Stomach (tissue), 4 donors: ENCODE results near the gene RPH3AL.

Experiments used
- CTCF ChIP-seq, 7 experiments: fragments of 450-650 bp in 4 of 7; fragments of 200-600 bp in 3 of 7; sonication (generic) in 3 of 7; IDR thresholded peaks; one replicate each; pipeline ENCODE4 v1.5.1; 2016 to 2019; ENCODE audit warnings: antibody characterized with exemption in 7 of 7, control low read depth in 2 of 7, mild to moderate bottlenecking in 1 of 7
- POLR2A ChIP-seq, 4 donors: fragments of 450-650 bp; IDR thresholded peaks; one replicate each; pipeline ENCODE4 v1.6.1; 2016; ENCODE audit warnings: antibody characterized with exemption in 4 of 4, control low read depth in 2 of 4, mild to moderate bottlenecking in 1 of 4, moderate library complexity in 1 of 4
- POLR2AphosphoS5 ChIP-seq, 3 donors: sonication (generic); formaldehyde crosslinking; IDR thresholded peaks; one replicate each; pipeline ENCODE4 v1.6.1; 2016; ENCODE audit warnings: antibody characterized with exemption in 3 of 3

GRCh38 chr17:280216-280615 is 72.4 kb downstream of the RPH3AL start:
- TF ChIP-seq CTCF (IDR thresholded peaks at IDR 0.05) (no peak), POLR2A (IDR thresholded peaks at IDR 0.05) (no peak), POLR2AphosphoS5 (IDR thresholded peaks at IDR 0.05) (no peak)
